IMR-90 (cell line): ENCODE results near the gene DKK3. TPM values are rescaled to one million over a fixed set of nuclear protein-coding genes. Genes with fewer than 3 reads are reported as not detected.
A peak's percentile ranks its signal among the peaks of the same experiment; 100 is the strongest.

Experiments
- ATAC-seq: fragments of 200-7000 bp; cut with Tn5 transposase; 2 replicates; pipeline ENCODE4 v1.9.1; 2020; ENCODE audit warnings: low read depth, mild to moderate bottlenecking, moderate library complexity
- BruUV-seq: library from RNA; stranded (reverse); fragments of 400-500 nt; replicated peaks from 2 replicates; lab custom pipeline; 2021; lab: Mats Ljungman, UMichigan
- CTCF ChIA-PET: fragments of 300-600 bp; formaldehyde crosslinking; extraction: SDS; loops from one replicate; lab custom pipeline; 2021; ENCODE audit warnings: antibody characterized with exemption; lab: Yijun Ruan, JAX
- POLR2A ChIA-PET: fragments of 300-600 bp; sonication (Branson Sonifier 250); formaldehyde crosslinking; loops from one replicate; lab custom pipeline; 2022; ENCODE audit warnings: antibody characterized with exemption; ENCODE audit not compliant: unreplicated experiment; lab: Charles Lee
- DNase-seq: peaks from one replicate; pipeline ENCODE4 v3.0.0; 2013
- H2AFZ ChIP-seq: replicated peaks from 2 replicates; pipeline ENCODE3; 2013; ENCODE audit warnings: low read length, mild to moderate bottlenecking; ENCODE audit not compliant: poor library complexity
- H2AK5ac ChIP-seq: 2 replicates; pipeline ENCODE4 v1.6.1; 2013; ENCODE audit warnings: low read depth, low read length, inconsistent platforms
- H2AK9ac ChIP-seq: replicated peaks from 2 replicates; pipeline ENCODE3; 2013; ENCODE audit warnings: mild to moderate bottlenecking, low read depth, low read length, moderate library complexity; ENCODE audit not compliant: poor library complexity
- H2BK120ac ChIP-seq: 2 replicates; pipeline ENCODE4 v1.6.1; 2013; ENCODE audit warnings: low read depth, low read length, inconsistent platforms
- H2BK15ac ChIP-seq: 3 replicates; pipeline ENCODE4 v1.6.1; 2013; ENCODE audit warnings: low read depth, low read length, inconsistent platforms
- H2BK20ac ChIP-seq: 2 replicates; pipeline ENCODE4 v1.6.1; 2013; ENCODE audit warnings: low read depth, mild to moderate bottlenecking, inconsistent platforms, low read length, moderate library complexity
- H2BK5ac ChIP-seq: 2 replicates; pipeline ENCODE4 v1.6.1; 2013; ENCODE audit warnings: mild to moderate bottlenecking, low read depth, low read length, inconsistent platforms; ENCODE audit not compliant: poor library complexity, severe bottlenecking
- H3K14ac ChIP-seq: replicated peaks from 2 replicates; pipeline ENCODE4 v1.6.1; 2013; ENCODE audit warnings: low read depth, low read length, inconsistent platforms
- H3K18ac ChIP-seq: 2 replicates; pipeline ENCODE4 v1.6.1; 2013; ENCODE audit warnings: low read depth, low read length, control low read depth
- H3K23ac ChIP-seq: 2 replicates; pipeline ENCODE4 v1.6.1; 2013; ENCODE audit warnings: low read depth, low read length, inconsistent platforms
- H3K27ac ChIP-seq: 2 replicates; pipeline ENCODE4 v1.5.1; 2013; ENCODE audit warnings: mild to moderate bottlenecking, control low read depth, low read length; ENCODE audit not compliant: insufficient read depth
- H3K27me3 ChIP-seq: 2 replicates; pipeline ENCODE4 v1.6.1; 2013; ENCODE audit warnings: low read length; ENCODE audit not compliant: control insufficient read depth, insufficient read depth
- H3K36me3 ChIP-seq: 2 replicates; pipeline ENCODE4 v1.6.1; 2013; ENCODE audit warnings: low read length, mixed read lengths; ENCODE audit not compliant: control insufficient read depth, insufficient read depth
- H3K4ac ChIP-seq: 2 replicates; pipeline ENCODE4 v1.6.1; 2013; ENCODE audit warnings: low read depth, low read length, inconsistent platforms
- H3K4me1 ChIP-seq: 2 replicates; pipeline ENCODE4 v1.6.1; 2013; ENCODE audit warnings: low read length, mixed read lengths; ENCODE audit not compliant: control insufficient read depth, insufficient read depth
- H3K4me2 ChIP-seq: 2 replicates; pipeline ENCODE4 v1.6.1; 2013; ENCODE audit warnings: low read depth, mild to moderate bottlenecking, control low read depth, low read length, moderate library complexity
- H3K4me3 ChIP-seq: 2 replicates; pipeline ENCODE4 v1.5.1; 2013; ENCODE audit warnings: low read depth, mild to moderate bottlenecking, control low read depth, low read length, moderate library complexity; ENCODE audit not compliant: insufficient read depth
- H3K56ac ChIP-seq: 2 replicates; pipeline ENCODE4 v1.6.1; 2013; ENCODE audit warnings: low read length, inconsistent platforms; ENCODE audit not compliant: insufficient read depth; ENCODE audit errors: extremely low read depth
- H3K79me1 ChIP-seq, 2 experiments: 2 replicates each; pipeline ENCODE4 v1.6.1; 2013; ENCODE audit warnings: low read length in 2 of 2, inconsistent platforms in 1 of 2, low read depth in 1 of 2
- H3K9ac ChIP-seq: 2 replicates; pipeline ENCODE4 v1.6.1; 2013; ENCODE audit warnings: low read depth, low read length, control low read depth
- H3K9me1 ChIP-seq: 2 replicates; pipeline ENCODE4 v1.6.1; 2013; ENCODE audit warnings: low read length, inconsistent platforms; ENCODE audit not compliant: insufficient read depth
- H3K9me3 ChIP-seq: 2 replicates; pipeline ENCODE4 v1.6.1; 2013; ENCODE audit warnings: low read length; ENCODE audit not compliant: control insufficient read depth, insufficient read depth
- H4K20me1 ChIP-seq: 2 replicates; pipeline ENCODE4 v1.6.1; 2013; ENCODE audit warnings: low read length, inconsistent platforms; ENCODE audit not compliant: insufficient read depth
- H4K5ac ChIP-seq: 2 replicates; pipeline ENCODE4 v1.6.1; 2013; ENCODE audit warnings: mild to moderate bottlenecking, low read depth, low read length, control low read depth
- H4K8ac ChIP-seq, 2 experiments: 2 replicates each; pipeline ENCODE4 v1.6.1; 2013; ENCODE audit warnings: low read depth in 2 of 2, low read length in 2 of 2, control low read depth in 1 of 2, inconsistent platforms in 1 of 2
- H4K91ac ChIP-seq: 2 replicates; pipeline ENCODE4 v1.6.1; 2013; ENCODE audit warnings: low read depth, low read length, inconsistent platforms; ENCODE audit not compliant: insufficient read depth
- BHLHE40 ChIP-seq: fragments of 150-350 bp; IDR thresholded peaks from 2 replicates; pipeline ENCODE4 v1.6.1; 2016; ENCODE audit warnings: mild to moderate bottlenecking, low read depth, low read length
- CEBPB ChIP-seq: IDR thresholded peaks from 2 replicates; pipeline ENCODE4 v1.6.1; 2012; ENCODE audit warnings: low read depth, low read length, improper control_type of control experiment
- CHD1 ChIP-seq: IDR thresholded peaks from 2 replicates; pipeline ENCODE4 v1.6.1; 2012; ENCODE audit warnings: low read depth, low read length, improper control_type of control experiment
- FOS ChIP-seq: fragments of 150-350 bp; IDR thresholded peaks from 2 replicates; pipeline ENCODE4 v1.6.1; 2016; ENCODE audit warnings: low read depth, low read length
- MAFK ChIP-seq: IDR thresholded peaks from 2 replicates; pipeline ENCODE4 v1.6.1; 2012; ENCODE audit warnings: low read depth, low read length, improper control_type of control experiment
- MAZ ChIP-seq: IDR thresholded peaks from 2 replicates; pipeline ENCODE4 v1.6.1; 2012; ENCODE audit warnings: low read depth, mild to moderate bottlenecking, low read length, improper control_type of control experiment, moderate library complexity, borderline replicate concordance
- MXI1 ChIP-seq: IDR thresholded peaks from 2 replicates; pipeline ENCODE4 v1.6.1; 2012; ENCODE audit warnings: low read depth, mild to moderate bottlenecking, low read length, moderate library complexity, borderline replicate concordance
- NFE2L2 ChIP-seq: fragments of 150-350 bp; IDR thresholded peaks from 2 replicates; pipeline ENCODE4 v1.6.1; 2016; ENCODE audit warnings: low read depth, mild to moderate bottlenecking, low read length
- POLR2A ChIP-seq: IDR thresholded peaks from 2 replicates; pipeline ENCODE4 v1.6.1; 2012; ENCODE audit warnings: mild to moderate bottlenecking, low read depth, low read length
- RAD21 ChIP-seq: IDR thresholded peaks from 2 replicates; pipeline ENCODE4 v1.6.1; 2012; ENCODE audit warnings: low read length, improper control_type of control experiment
- RCOR1 ChIP-seq: IDR thresholded peaks from 2 replicates; pipeline ENCODE4 v1.6.1; 2012; ENCODE audit warnings: mild to moderate bottlenecking, low read length, improper control_type of control experiment; ENCODE audit not compliant: insufficient replicate concordance
- RFX5 ChIP-seq: IDR thresholded peaks from 2 replicates; pipeline ENCODE4 v1.8.0; 2012; ENCODE audit warnings: low read depth, mild to moderate bottlenecking, low read length, moderate library complexity
- SMC3 ChIP-seq: fragments of 150-350 bp; IDR thresholded peaks from 2 replicates; pipeline ENCODE4 v1.6.1; 2016; ENCODE audit warnings: low read depth, mild to moderate bottlenecking, antibody characterized with exemption, low read length, moderate library complexity
- WGBS, 2 experiments: methylation state at CpG; one replicate each; pipeline versions ENCODE4 v1.1.5 to v1.1.7; 2013; ENCODE audit warnings: missing lambda C conversion rate in 2 of 2; ENCODE audit not compliant: insufficient read length in 1 of 2; ENCODE audit errors: extremely low coverage in 2 of 2; 5-methylcytosine and 5-hydroxymethylcytosine counted together
- dilution Hi-C: fragments of 300-500 bp; cut with HindIII; formaldehyde crosslinking; loops from one replicate; pipeline ENCODE4 v1.14.3; 2018; ENCODE audit warnings: low sequenced_read_pairs; ENCODE audit not compliant: unreplicated experiment
- in situ Hi-C: fragments of 300-500 bp; cut with MboI; formaldehyde crosslinking; loops from 3 replicates; pipeline ENCODE4 v1.14.3; 2019; ENCODE audit warnings: low sequenced_read_pairs, inconsistent platforms, mixed read lengths
- intact Hi-C: fragments of 100-400 bp; cut with micrococcal nuclease; formaldehyde crosslinking; loops from 2 replicates; pipeline ENCODE4 v1.10.0; 2022
- polyA plus RNA-seq, 3 experiments: library from polyadenylated mRNA; depleted of rRNA; stranded (reverse); fragments of >200 nt; gene quantifications; 2 replicates each; pipeline ENCODE4 v1.2.3, GENCODE V29; 2012; ENCODE audit warnings: low replicate concordance in 1 of 3
- total RNA-seq: library from RNA; depleted of rRNA; stranded (reverse); fragments of >200 nt; gene quantifications from 2 replicates; pipeline ENCODE4 v1.2.3, GENCODE V29; 2012
- TF ChIP-seq, protein P1 (sequence below): conservative IDR thresholded peaks from 2 replicates; pipeline ENCODE4 v1.5.1; 2012; ENCODE audit warnings: mild to moderate bottlenecking, low read depth, low read length, improper control_type of control experiment
- TF ChIP-seq, protein P2 (sequence below): fragments of 150-350 bp; IDR thresholded peaks from 2 replicates; pipeline ENCODE4 v1.6.1; 2016; ENCODE audit warnings: low read depth, mild to moderate bottlenecking, low read length, moderate library complexity, borderline replicate concordance

DKK3 gene
- total and polyA plus RNA-seq, 2 of the 4 experiments (the other 2 are of a cell fraction): 453 to 964 TPM

DNA sequence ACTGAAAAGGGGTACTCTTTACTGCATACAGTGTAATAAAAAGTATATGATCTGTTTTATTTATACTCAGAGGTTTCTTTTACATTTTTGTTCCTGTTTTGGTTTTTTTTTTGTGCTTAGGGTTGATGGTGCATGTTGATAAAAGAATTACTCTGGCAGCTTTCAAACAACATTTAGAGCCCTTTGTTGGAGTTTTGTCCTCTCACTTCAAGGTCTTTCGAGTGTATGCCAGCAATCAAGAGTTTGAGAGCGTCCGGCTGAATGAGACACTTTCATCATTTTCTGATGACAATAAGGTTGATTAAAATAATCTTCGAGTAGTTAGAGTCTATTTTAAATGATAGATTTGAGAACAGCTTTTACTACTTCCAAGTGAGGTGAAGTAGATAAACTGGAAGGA, 60.6 kb downstream of the DKK3 start:
- H3K4me2 ChIP-seq: no peak overlapping the region
- POLR2A ChIA-PET: no interaction called here
- in situ Hi-C loops: no loop called here

More for the DNA sequence above, 60.6 kb downstream of the DKK3 start:
- no peak overlapping the region for H2BK15ac ChIP-seq
- H3K4me1 ChIP-seq: peaks cover 5% of the 10 kb centered on the region; the same call in 1 of the 2 replicates
- WGBS, 2 experiments: no CpG with 5 or more reads among the region's 4 CpGs
- no peaks in the 10 kb centered on the region for H3K9me1 ChIP-seq
- dilution Hi-C loops: no loop called here
- H4K20me1 ChIP-seq: no peaks in the 10 kb centered on the region
- H4K8ac ChIP-seq: no peak overlapping the region
- H3K14ac ChIP-seq: no peak overlapping the region
- H3K4me3 ChIP-seq: no peak overlapping the region
- CTCF ChIA-PET: interaction anchor here (0.7 to 1.2 kb wide), 3 partner anchors 9 to 87 kb away, joined by 3 to 5 read pairs (median 3); no protein-coding TSS in a partner anchor
- peak overlapping the region; percentile 74; the same call in 1 of the 2 replicates for H3K23ac ChIP-seq
- no peak overlapping the region for H2AK9ac ChIP-seq
- H3K56ac ChIP-seq: no peak overlapping the region
- no peak overlapping the region for H4K5ac ChIP-seq
- no peak overlapping the region for H2BK5ac ChIP-seq
- no peak overlapping the region for H2AK5ac ChIP-seq
- no peak for TF ChIP-seq MAFK
- no peak for TF ChIP-seq POLR2A
- TF ChIP-seq MAZ: no peak
- no peak for TF ChIP-seq CEBPB
- TF ChIP-seq RCOR1: no peak
- TF ChIP-seq FOS: no peak
- TF ChIP-seq MXI1: no peak
- TF ChIP-seq RFX5: no peak
- TF ChIP-seq CHD1: no peak
- TF ChIP-seq, protein P1, sequence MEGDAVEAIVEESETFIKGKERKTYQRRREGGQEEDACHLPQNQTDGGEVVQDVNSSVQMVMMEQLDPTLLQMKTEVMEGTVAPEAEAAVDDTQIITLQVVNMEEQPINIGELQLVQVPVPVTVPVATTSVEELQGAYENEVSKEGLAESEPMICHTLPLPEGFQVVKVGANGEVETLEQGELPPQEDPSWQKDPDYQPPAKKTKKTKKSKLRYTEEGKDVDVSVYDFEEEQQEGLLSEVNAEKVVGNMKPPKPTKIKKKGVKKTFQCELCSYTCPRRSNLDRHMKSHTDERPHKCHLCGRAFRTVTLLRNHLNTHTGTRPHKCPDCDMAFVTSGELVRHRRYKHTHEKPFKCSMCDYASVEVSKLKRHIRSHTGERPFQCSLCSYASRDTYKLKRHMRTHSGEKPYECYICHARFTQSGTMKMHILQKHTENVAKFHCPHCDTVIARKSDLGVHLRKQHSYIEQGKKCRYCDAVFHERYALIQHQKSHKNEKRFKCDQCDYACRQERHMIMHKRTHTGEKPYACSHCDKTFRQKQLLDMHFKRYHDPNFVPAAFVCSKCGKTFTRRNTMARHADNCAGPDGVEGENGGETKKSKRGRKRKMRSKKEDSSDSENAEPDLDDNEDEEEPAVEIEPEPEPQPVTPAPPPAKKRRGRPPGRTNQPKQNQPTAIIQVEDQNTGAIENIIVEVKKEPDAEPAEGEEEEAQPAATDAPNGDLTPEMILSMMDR: no peak
- TF ChIP-seq SMC3: no peak
- TF ChIP-seq, protein P2, sequence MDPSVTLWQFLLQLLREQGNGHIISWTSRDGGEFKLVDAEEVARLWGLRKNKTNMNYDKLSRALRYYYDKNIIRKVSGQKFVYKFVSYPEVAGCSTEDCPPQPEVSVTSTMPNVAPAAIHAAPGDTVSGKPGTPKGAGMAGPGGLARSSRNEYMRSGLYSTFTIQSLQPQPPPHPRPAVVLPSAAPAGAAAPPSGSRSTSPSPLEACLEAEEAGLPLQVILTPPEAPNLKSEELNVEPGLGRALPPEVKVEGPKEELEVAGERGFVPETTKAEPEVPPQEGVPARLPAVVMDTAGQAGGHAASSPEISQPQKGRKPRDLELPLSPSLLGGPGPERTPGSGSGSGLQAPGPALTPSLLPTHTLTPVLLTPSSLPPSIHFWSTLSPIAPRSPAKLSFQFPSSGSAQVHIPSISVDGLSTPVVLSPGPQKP: no peak
- TF ChIP-seq RAD21: no peak
- no peak for TF ChIP-seq BHLHE40
- no peak for TF ChIP-seq NFE2L2
- H3K27ac ChIP-seq: no peak overlapping the region
- H3K9me3 ChIP-seq: no peaks in the 10 kb centered on the region
- ATAC-seq (no peak), DNase-seq (no peak)
- H3K9ac ChIP-seq: no peak overlapping the region
- H2BK120ac ChIP-seq: no peak overlapping the region
- H3K18ac ChIP-seq: no peak overlapping the region
- H2AFZ ChIP-seq: no peak overlapping the region
- peaks cover 13 to 27% of the 10 kb centered on the region in 2 experiments for H3K79me1 ChIP-seq
- intact Hi-C loops: no loop called here
- H3K27me3 ChIP-seq: no peaks in the 10 kb centered on the region
- H4K91ac ChIP-seq: no peak overlapping the region
- H2BK20ac ChIP-seq: no peak overlapping the region
- H3K4ac ChIP-seq: no peak overlapping the region
- no TSS peak for BruUV-seq
- peaks cover 13% of the 10 kb centered on the region for H3K36me3 ChIP-seq
